SK-N-SH (cell line): Measurements from ENCODE around the gene CFAP206. TPM values are rescaled to one million over a fixed set of nuclear protein-coding genes. Genes with fewer than 3 reads are reported as not detected.

Experiments
- CTCF ChIA-PET: fragments of 300-600, 350-600 bp; formaldehyde crosslinking; extraction: SDS; loops from one replicate; lab custom pipeline; 2021; lab: Yijun Ruan, JAX
- POLR2A ChIA-PET: fragments of 350-600 bp; sonication (Branson Sonifier 250); formaldehyde crosslinking; extraction: SDS; loops from one replicate; lab custom pipeline; 2020; ENCODE audit warnings: antibody characterized with exemption, inconsistent platforms; lab: Yijun Ruan, JAX
- DNase-seq: peaks from one replicate; pipeline ENCODE4 v3.0.0; 2012
- H2AFZ ChIP-seq: fragments of 200-600 bp; sonication (generic); 2 replicates; pipeline ENCODE4 v1.8.1; 2016; ENCODE audit warnings: antibody characterized with exemption, mild to moderate bottlenecking, low read depth
- H3F3A ChIP-seq: fragments of 200-600 bp; sonication (generic); replicated peaks from 2 replicates; pipeline ENCODE3; 2016; ENCODE audit warnings: antibody characterized with exemption, mild to moderate bottlenecking; ENCODE audit not compliant: insufficient read depth
- H3K27ac ChIP-seq, 2 experiments: fragments of 200-500 bp in 1 of 2; fragments of 200-600 bp in 1 of 2; sonication (Bioruptor generic) in 1 of 2; sonication (generic), shearing (Covaris generic) in 1 of 2; 2 replicates each; pipeline versions ENCODE4 v1.5.1 to v1.6.1; 2014 to 2016; ENCODE audit warnings: low read depth in 2 of 2, inconsistent platforms in 1 of 2, low read length in 1 of 2, mild to moderate bottlenecking in 1 of 2, mixed read lengths in 1 of 2
- H3K27me3 ChIP-seq: fragments of 200-600 bp; sonication (generic), shearing (Covaris generic); 2 replicates; pipeline ENCODE4 v1.6.1; 2016; ENCODE audit warnings: mixed run types; ENCODE audit not compliant: insufficient read depth
- H3K36me3 ChIP-seq, 2 experiments: fragments of 200-500 bp in 1 of 2; fragments of 200-600 bp in 1 of 2; sonication (Bioruptor generic) in 1 of 2; sonication (generic) in 1 of 2; replicated peaks in 1 of 2; 2 replicates each; pipeline versions ENCODE3 to v1.5.1; 2014 to 2016; ENCODE audit warnings: low read length in 1 of 2, mild to moderate bottlenecking in 1 of 2; ENCODE audit not compliant: insufficient read depth in 2 of 2, control insufficient read depth in 1 of 2
- H3K4me1 ChIP-seq, 2 experiments: fragments of 200-500 bp in 1 of 2; fragments of 200-600 bp in 1 of 2; sonication (Bioruptor generic) in 1 of 2; sonication (generic), shearing (Covaris generic) in 1 of 2; 2 replicates each; pipeline versions ENCODE4 v1.5.1 to v1.6.1; 2014 to 2016; ENCODE audit warnings: low read depth in 1 of 2, low read length in 1 of 2, mixed run types in 1 of 2; ENCODE audit not compliant: insufficient read depth in 2 of 2, control insufficient read depth in 1 of 2
- H3K4me2 ChIP-seq: fragments of 200-600 bp; sonication (generic), shearing (Covaris generic); 2 replicates; pipeline ENCODE4 v1.6.1; 2017; ENCODE audit warnings: mixed run types
- H3K4me3 ChIP-seq, 2 experiments: fragments of 200-500 bp in 1 of 2; fragments of 200-600 bp in 1 of 2; sonication (Bioruptor generic) in 1 of 2; sonication (generic), shearing (Covaris generic) in 1 of 2; 2 replicates each; pipeline versions ENCODE4 v1.5.1 to v1.8.1; 2014 to 2016; ENCODE audit warnings: low read depth in 2 of 2, inconsistent platforms in 1 of 2, low read length in 1 of 2, mild to moderate bottlenecking in 1 of 2, mixed read lengths in 1 of 2, moderate library complexity in 1 of 2
- H3K79me2 ChIP-seq: fragments of 200-600 bp; sonication (generic); 2 replicates; pipeline ENCODE4 v1.8.1; 2017; ENCODE audit warnings: mild to moderate bottlenecking; ENCODE audit not compliant: insufficient read depth
- H3K9ac ChIP-seq: fragments of 200-600 bp; sonication (generic); 2 replicates; pipeline ENCODE4 v1.6.1; 2017; ENCODE audit warnings: mixed run types
- H3K9me2 ChIP-seq: fragments of 200-600 bp; sonication (generic); 2 replicates; pipeline ENCODE4 v1.6.1; 2017; ENCODE audit warnings: mixed run types
- H3K9me3 ChIP-seq: fragments of 200-600 bp; sonication (generic); 2 replicates; pipeline ENCODE4 v1.6.1; 2017; ENCODE audit warnings: mixed run types, mild to moderate bottlenecking, moderate library complexity
- H4K20me1 ChIP-seq: fragments of 200-600 bp; sonication (generic); 2 replicates; pipeline ENCODE4 v1.6.1; 2017; ENCODE audit warnings: mild to moderate bottlenecking, mixed run types; ENCODE audit not compliant: insufficient read depth
- CHD2 ChIP-seq: fragments of 150-350 bp; IDR thresholded peaks from 2 replicates; pipeline ENCODE4 v1.6.1; 2018; ENCODE audit warnings: low read length; ENCODE audit not compliant: partially characterized antibody
- ELF1 ChIP-seq: IDR thresholded peaks from 2 replicates; pipeline ENCODE4 v1.4.0; 2012
- EP300 ChIP-seq, 2 experiments: IDR thresholded peaks; 2 replicates each; pipeline versions ENCODE4 v1.4.0 to v1.6.1; 2012; ENCODE audit warnings: borderline replicate concordance in 1 of 2, low read depth in 1 of 2, low read length in 1 of 2
- EZH2phosphoT487 ChIP-seq: fragments of 200-600 bp; sonication (generic); IDR thresholded peaks from 2 replicates; pipeline ENCODE4 v1.6.1; 2017; ENCODE audit warnings: low read depth, mixed run types, mild to moderate bottlenecking, antibody characterized with exemption, moderate library complexity, borderline replicate concordance
- GABPA ChIP-seq: IDR thresholded peaks from 2 replicates; pipeline ENCODE4 v1.4.0; 2012; ENCODE audit warnings: low read depth, mild to moderate bottlenecking
- JUND ChIP-seq: IDR thresholded peaks from 2 replicates; pipeline ENCODE4 v1.4.0; 2012
- MEF2A ChIP-seq: IDR thresholded peaks from 2 replicates; pipeline ENCODE4 v1.4.0; 2012; ENCODE audit warnings: low read depth, borderline replicate concordance
- MXI1 ChIP-seq: IDR thresholded peaks from 2 replicates; pipeline ENCODE4 v1.6.1; 2012; ENCODE audit warnings: mild to moderate bottlenecking, low read depth, low read length, improper control_type of control experiment
- NFIC ChIP-seq: IDR thresholded peaks from 2 replicates; pipeline ENCODE4 v1.4.0; 2012; ENCODE audit warnings: borderline replicate concordance
- NRF1 ChIP-seq: IDR thresholded peaks from 2 replicates; pipeline ENCODE4 v1.6.1; 2012; ENCODE audit warnings: low read depth, mild to moderate bottlenecking, low read length
- RCOR1 ChIP-seq: fragments of 150-350 bp; IDR thresholded peaks from 2 replicates; pipeline ENCODE4 v1.6.1; 2017; ENCODE audit warnings: antibody characterized with exemption, low read length
- RFX5 ChIP-seq: IDR thresholded peaks from 2 replicates; pipeline ENCODE4 v1.6.1; 2012; ENCODE audit warnings: mild to moderate bottlenecking, improper control_type of control experiment, low read length
- RXRA ChIP-seq: IDR thresholded peaks from 2 replicates; pipeline ENCODE4 v1.4.0; 2012; ENCODE audit warnings: low read depth, mild to moderate bottlenecking, borderline replicate concordance
- SIN3A ChIP-seq: IDR thresholded peaks from 2 replicates; pipeline ENCODE4 v1.6.1; 2012; ENCODE audit warnings: low read depth, mild to moderate bottlenecking, low read length, moderate library complexity, borderline replicate concordance
- SMC3 ChIP-seq: IDR thresholded peaks from 2 replicates; pipeline ENCODE4 v1.6.1; 2012; ENCODE audit warnings: low read depth, low read length, improper control_type of control experiment
- TAF1 ChIP-seq: IDR thresholded peaks from 2 replicates; pipeline ENCODE4 v1.6.1; 2012; ENCODE audit warnings: low read depth, mild to moderate bottlenecking, low read length, moderate library complexity, borderline replicate concordance
- TCF12 ChIP-seq: IDR thresholded peaks from 2 replicates; pipeline ENCODE4 v1.4.0; 2012
- TEAD4 ChIP-seq: IDR thresholded peaks from 2 replicates; pipeline ENCODE4 v1.4.0; 2012; ENCODE audit warnings: mild to moderate bottlenecking, borderline replicate concordance; ENCODE audit not compliant: insufficient read depth
- YY1 ChIP-seq: IDR thresholded peaks from 2 replicates; pipeline ENCODE4 v1.4.0; 2012; ENCODE audit warnings: low read depth, mild to moderate bottlenecking
- whole genome bisulfite sequencing: methylation state at CpG from one replicate; pipeline ENCODE4 v1.1.6; 2017; ENCODE audit warnings: low lambda C conversion rate; 5-methylcytosine and 5-hydroxymethylcytosine counted together
- polyA plus RNA-seq, 3 experiments: library from polyadenylated mRNA; depleted of rRNA; stranded (reverse); fragments of >200 nt; gene quantifications; 2 replicates each; pipeline ENCODE4 v1.2.3, GENCODE V29; 2012
- TF ChIP-seq, protein P1 (sequence below): fragments of 200-600 bp; sonication (generic); IDR thresholded peaks from 2 replicates; pipeline ENCODE4 v1.6.1; 2017; ENCODE audit warnings: antibody characterized with exemption, mild to moderate bottlenecking, moderate library complexity
- TF ChIP-seq, protein P2 (sequence below): fragments of 150-350 bp; IDR thresholded peaks from 2 replicates; pipeline ENCODE4 v1.6.1; 2016; ENCODE audit warnings: mild to moderate bottlenecking, low read depth, low read length
- TF ChIP-seq, protein P3 (sequence below): IDR thresholded peaks from 2 replicates; pipeline ENCODE4 v1.4.0; 2012; ENCODE audit warnings: low read depth, borderline replicate concordance

Gene CFAP206
- polyA plus RNA-seq, 1 of the 3 experiments (the other 2 are of a cell fraction) = 0.46 TPM

DNA sequence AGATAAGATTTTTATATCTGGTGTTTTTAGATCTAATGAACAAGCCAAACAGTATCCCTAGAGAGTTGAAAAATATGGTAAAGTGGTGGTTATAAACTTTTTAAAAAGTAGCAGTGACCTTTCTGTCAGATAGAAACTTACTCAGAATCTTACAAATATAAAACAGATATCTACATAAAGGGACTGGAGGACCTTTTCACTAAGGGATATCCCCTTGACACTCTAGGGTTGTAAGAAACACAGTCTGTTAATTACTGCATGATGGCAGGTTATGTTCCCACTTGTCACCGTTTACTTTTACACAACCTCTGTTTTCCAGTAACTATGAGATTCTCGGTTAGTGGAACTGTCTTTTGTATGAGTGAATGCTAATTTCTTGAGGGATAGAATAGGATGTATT, 11.5 kb downstream of the CFAP206 start (continued):
- TF ChIP-seq EP300 (IDR thresholded peaks at IDR 0.05; ENCODE audit: borderline replicate concordance in 1 of 2, low read depth in 1 of 2, low read length in 1 of 2) = no peak
- TF ChIP-seq SMC3 = no peak
- no peak for TF ChIP-seq JUND
- TF ChIP-seq NFIC = no peak
- TF ChIP-seq TCF12 = no peak
- no peak for TF ChIP-seq YY1
- TF ChIP-seq, protein P1, sequence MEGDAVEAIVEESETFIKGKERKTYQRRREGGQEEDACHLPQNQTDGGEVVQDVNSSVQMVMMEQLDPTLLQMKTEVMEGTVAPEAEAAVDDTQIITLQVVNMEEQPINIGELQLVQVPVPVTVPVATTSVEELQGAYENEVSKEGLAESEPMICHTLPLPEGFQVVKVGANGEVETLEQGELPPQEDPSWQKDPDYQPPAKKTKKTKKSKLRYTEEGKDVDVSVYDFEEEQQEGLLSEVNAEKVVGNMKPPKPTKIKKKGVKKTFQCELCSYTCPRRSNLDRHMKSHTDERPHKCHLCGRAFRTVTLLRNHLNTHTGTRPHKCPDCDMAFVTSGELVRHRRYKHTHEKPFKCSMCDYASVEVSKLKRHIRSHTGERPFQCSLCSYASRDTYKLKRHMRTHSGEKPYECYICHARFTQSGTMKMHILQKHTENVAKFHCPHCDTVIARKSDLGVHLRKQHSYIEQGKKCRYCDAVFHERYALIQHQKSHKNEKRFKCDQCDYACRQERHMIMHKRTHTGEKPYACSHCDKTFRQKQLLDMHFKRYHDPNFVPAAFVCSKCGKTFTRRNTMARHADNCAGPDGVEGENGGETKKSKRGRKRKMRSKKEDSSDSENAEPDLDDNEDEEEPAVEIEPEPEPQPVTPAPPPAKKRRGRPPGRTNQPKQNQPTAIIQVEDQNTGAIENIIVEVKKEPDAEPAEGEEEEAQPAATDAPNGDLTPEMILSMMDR = no peak
- no peak for TF ChIP-seq EZH2phosphoT487
- TF ChIP-seq MXI1 = no peak
- TF ChIP-seq TEAD4 = no peak
- TF ChIP-seq SIN3A = no peak
- TF ChIP-seq, protein P2, sequence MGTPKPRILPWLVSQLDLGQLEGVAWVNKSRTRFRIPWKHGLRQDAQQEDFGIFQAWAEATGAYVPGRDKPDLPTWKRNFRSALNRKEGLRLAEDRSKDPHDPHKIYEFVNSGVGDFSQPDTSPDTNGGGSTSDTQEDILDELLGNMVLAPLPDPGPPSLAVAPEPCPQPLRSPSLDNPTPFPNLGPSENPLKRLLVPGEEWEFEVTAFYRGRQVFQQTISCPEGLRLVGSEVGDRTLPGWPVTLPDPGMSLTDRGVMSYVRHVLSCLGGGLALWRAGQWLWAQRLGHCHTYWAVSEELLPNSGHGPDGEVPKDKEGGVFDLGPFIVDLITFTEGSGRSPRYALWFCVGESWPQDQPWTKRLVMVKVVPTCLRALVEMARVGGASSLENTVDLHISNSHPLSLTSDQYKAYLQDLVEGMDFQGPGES = no peak
- no peak for TF ChIP-seq NRF1

DNA sequence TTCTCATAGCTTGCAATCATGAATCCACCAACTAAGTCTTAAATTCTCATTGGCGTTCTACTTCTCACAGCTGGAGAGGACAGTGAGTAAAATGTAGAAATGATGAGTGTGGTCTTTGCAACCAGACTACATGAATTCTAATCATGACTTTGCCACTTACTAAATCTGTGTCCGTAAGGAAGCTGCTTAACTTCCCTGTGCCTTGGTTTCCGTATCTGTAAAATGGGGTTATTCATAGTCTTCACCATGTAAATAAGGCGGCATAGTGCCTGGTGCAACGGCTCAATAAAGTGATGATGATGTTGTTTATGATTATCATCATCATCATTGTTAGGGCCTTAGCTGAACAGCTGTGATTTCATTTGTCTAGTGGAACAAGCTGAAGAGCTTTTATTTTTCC, 12.6 kb downstream of the CFAP206 start:
- 67% methylated on average over 5 of the region's 5 CpGs for WGBS
- no peak for DNase-seq
- Histone ChIP-seq H3K36me3 (no peaks in the 10 kb centered on the region), H2AFZ (no peak overlapping the region), H3K4me3 (no peak overlapping the region)
- TF ChIP-seq, protein P3, sequence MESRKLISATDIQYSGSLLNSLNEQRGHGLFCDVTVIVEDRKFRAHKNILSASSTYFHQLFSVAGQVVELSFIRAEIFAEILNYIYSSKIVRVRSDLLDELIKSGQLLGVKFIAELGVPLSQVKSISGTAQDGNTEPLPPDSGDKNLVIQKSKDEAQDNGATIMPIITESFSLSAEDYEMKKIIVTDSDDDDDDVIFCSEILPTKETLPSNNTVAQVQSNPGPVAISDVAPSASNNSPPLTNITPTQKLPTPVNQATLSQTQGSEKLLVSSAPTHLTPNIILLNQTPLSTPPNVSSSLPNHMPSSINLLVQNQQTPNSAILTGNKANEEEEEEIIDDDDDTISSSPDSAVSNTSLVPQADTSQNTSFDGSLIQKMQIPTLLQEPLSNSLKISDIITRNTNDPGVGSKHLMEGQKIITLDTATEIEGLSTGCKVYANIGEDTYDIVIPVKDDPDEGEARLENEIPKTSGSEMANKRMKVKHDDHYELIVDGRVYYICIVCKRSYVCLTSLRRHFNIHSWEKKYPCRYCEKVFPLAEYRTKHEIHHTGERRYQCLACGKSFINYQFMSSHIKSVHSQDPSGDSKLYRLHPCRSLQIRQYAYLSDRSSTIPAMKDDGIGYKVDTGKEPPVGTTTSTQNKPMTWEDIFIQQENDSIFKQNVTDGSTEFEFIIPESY = no peak
- TF ChIP-seq MEF2A (no peak), RCOR1 (no peak), EP300 (IDR thresholded peaks at IDR 0.05; ENCODE audit: borderline replicate concordance in 1 of 2, low read depth in 1 of 2, low read length in 1 of 2) (no peak), RFX5 (no peak), NRF1 (no peak), SMC3 (no peak), SIN3A (no peak), TCF12 (no peak), GABPA (no peak), TEAD4 (no peak), RXRA (no peak), EZH2phosphoT487 (no peak), ELF1 (no peak), CHD2 (no peak), TAF1 (no peak)
- TF ChIP-seq, protein P1 = no peak
- TF ChIP-seq, protein P2 = no peak
- TF ChIP-seq, all 33 proteins: peak for 0
- no peaks in the 10 kb centered on the region for H3F3A ChIP-seq
- no peaks in the 10 kb centered on the region for H3K9me2 ChIP-seq
- no peaks in the 10 kb centered on the region for H3K27me3 ChIP-seq
- H3K4me1 ChIP-seq = no peaks in the 10 kb centered on the region
- ChIA-PET CTCF (interaction anchor here (0.6 kb wide), 1 partner anchor 10 kb away, joined by 3 read pairs; no protein-coding TSS in a partner anchor), POLR2A (no interaction called here)
- H3K27ac ChIP-seq = no peak overlapping the region
- no peak overlapping the region for H3K9ac ChIP-seq
- H3K79me2 ChIP-seq = no peaks in the 10 kb centered on the region
- no peaks in the 10 kb centered on the region for H3K9me3 ChIP-seq
- no peaks in the 10 kb centered on the region for H4K20me1 ChIP-seq
- no peak overlapping the region for H3K4me2 ChIP-seq
